ENCODE results near the gene AMFR. TPM values are rescaled to one million over a fixed set of nuclear protein-coding genes. Genes with fewer than 3 reads are reported as not detected.

The AMFR gene
- total RNA-seq, 1 experiment from 2014 or later = 66.3 TPM

DNA sequence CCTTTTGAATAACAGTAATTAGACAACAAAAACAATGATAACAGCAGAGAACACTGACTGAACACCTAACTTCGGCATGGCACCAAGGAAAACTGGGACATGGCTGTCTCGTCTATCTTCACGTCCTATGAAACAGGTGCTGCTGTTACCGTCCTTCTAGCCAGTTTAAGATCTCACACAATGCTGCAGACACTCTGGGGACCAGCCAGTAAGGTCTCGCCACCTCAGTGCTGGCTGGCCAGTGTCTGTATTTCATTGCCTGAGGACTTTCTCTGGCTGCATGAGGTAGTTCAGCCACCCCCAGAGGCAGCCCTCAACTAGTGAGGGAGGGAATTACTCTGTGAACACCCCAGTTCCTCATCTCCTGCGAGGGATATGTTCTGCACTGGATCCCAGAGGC lies 57.6 kb downstream of the AMFR start:
- Histone ChIP-seq H3K9me3 (ENCODE audit: control insufficient read depth in 1 of 2, insufficient read depth in 1 of 2, low read depth in 1 of 2, low read length in 2 of 2) (no peaks in the 10 kb centered on the region), H3K36me3 (ENCODE audit: control insufficient read depth in 1 of 2, insufficient read depth in 2 of 2, low read length in 2 of 2) (peaks cover 9 to 13% of the 10 kb centered on the region in 2 experiments; a peak in 3 of 4 replicates), H3K27me3 (ENCODE audit: insufficient read depth, low read length) (no peaks in the 10 kb centered on the region), H3K27ac (ENCODE audit: low read depth, low read length) (no peak overlapping the region), H3K79me2 (ENCODE audit: insufficient read depth, low read length) (no peaks in the 10 kb centered on the region), H3K9ac (ENCODE audit: low read length) (no peak overlapping the region), H3K4me3 (replicated peaks in 1 of 2; ENCODE audit: low read depth in 1 of 2, low read length in 2 of 2) (no peak overlapping the region), H3K4me1 (ENCODE audit: control insufficient read depth in 1 of 2, insufficient read depth in 2 of 2, low read length in 2 of 2) (peaks cover 0 to 14% of the 10 kb centered on the region in 2 experiments; a peak in 1 of 4 replicates), H3K4me2 (ENCODE audit: low read length) (no peak overlapping the region), H4K20me1 (ENCODE audit: insufficient read depth) (no peaks in the 10 kb centered on the region), H3K9me2 (ENCODE audit: insufficient read depth) (no peaks in the 10 kb centered on the region), H2AFZ (ENCODE audit: low read depth, low read length, poor library complexity, severe bottlenecking) (no peak overlapping the region)
- no peak for DNase-seq (ENCODE audit: low read depth, low spot score)
- RAD21 ChIA-PET (ENCODE audit: low non-redundant PET in 1 of 2, low total read pairs in 2 of 2, uncharacterized antibody in 2 of 2, unreplicated experiment in 2 of 2) = no interaction called here
- intact Hi-C loops (cut with micrococcal nuclease) = no loop called here
- POLR2A ChIA-PET = no interaction called here
- CTCF ChIA-PET = no interaction called here
- BruUV-seq (replicated peaks) = no TSS peak
- TF ChIP-seq, protein P1, sequence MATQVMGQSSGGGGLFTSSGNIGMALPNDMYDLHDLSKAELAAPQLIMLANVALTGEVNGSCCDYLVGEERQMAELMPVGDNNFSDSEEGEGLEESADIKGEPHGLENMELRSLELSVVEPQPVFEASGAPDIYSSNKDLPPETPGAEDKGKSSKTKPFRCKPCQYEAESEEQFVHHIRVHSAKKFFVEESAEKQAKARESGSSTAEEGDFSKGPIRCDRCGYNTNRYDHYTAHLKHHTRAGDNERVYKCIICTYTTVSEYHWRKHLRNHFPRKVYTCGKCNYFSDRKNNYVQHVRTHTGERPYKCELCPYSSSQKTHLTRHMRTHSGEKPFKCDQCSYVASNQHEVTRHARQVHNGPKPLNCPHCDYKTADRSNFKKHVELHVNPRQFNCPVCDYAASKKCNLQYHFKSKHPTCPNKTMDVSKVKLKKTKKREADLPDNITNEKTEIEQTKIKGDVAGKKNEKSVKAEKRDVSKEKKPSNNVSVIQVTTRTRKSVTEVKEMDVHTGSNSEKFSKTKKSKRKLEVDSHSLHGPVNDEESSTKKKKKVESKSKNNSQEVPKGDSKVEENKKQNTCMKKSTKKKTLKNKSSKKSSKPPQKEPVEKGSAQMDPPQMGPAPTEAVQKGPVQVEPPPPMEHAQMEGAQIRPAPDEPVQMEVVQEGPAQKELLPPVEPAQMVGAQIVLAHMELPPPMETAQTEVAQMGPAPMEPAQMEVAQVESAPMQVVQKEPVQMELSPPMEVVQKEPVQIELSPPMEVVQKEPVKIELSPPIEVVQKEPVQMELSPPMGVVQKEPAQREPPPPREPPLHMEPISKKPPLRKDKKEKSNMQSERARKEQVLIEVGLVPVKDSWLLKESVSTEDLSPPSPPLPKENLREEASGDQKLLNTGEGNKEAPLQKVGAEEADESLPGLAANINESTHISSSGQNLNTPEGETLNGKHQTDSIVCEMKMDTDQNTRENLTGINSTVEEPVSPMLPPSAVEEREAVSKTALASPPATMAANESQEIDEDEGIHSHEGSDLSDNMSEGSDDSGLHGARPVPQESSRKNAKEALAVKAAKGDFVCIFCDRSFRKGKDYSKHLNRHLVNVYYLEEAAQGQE (IDR thresholded peaks at IDR 0.05; ENCODE audit: low read depth) = no peak
- no peak for TF ChIP-seq ZFX (IDR thresholded peaks at IDR 0.05)
- TF ChIP-seq SRF (IDR thresholded peaks at IDR 0.05; ENCODE audit: low read depth) = no peak
- TF ChIP-seq EZH2 (IDR thresholded peaks at IDR 0.05) = no peak
- TF ChIP-seq, protein P2, sequence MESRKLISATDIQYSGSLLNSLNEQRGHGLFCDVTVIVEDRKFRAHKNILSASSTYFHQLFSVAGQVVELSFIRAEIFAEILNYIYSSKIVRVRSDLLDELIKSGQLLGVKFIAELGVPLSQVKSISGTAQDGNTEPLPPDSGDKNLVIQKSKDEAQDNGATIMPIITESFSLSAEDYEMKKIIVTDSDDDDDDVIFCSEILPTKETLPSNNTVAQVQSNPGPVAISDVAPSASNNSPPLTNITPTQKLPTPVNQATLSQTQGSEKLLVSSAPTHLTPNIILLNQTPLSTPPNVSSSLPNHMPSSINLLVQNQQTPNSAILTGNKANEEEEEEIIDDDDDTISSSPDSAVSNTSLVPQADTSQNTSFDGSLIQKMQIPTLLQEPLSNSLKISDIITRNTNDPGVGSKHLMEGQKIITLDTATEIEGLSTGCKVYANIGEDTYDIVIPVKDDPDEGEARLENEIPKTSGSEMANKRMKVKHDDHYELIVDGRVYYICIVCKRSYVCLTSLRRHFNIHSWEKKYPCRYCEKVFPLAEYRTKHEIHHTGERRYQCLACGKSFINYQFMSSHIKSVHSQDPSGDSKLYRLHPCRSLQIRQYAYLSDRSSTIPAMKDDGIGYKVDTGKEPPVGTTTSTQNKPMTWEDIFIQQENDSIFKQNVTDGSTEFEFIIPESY (IDR thresholded peaks at IDR 0.05; ENCODE audit: extremely low read depth, insufficient replicate concordance, low read length) = no peak
- no peak for ATAC-seq

Measured in HCT116 (cell line).